HG03558 (cell line): ENCODE results near the gene CPTP.

Source experiments
- ATAC-seq: cut with Tn5 transposase; IDR thresholded peaks from one replicate; pipeline ENCODE4 v1.9.1; 2021; ENCODE audit warnings: moderate number of reproducible peaks; ENCODE audit not compliant: unreplicated experiment; ENCODE audit errors: extremely low read depth

Gene CPTP

GRCh38 chr1:1332774-1333480, 8.3 kb downstream of the CPTP start:
- ATAC-seq: no peak

GRCh38 chr1:1333551-1334241, 9.1 kb downstream of the CPTP start:
- ATAC-seq: no peak

- no peak for ATAC-seq
Observed at GRCh38 chr1:1334835-1335234, 10.2 kb downstream of the CPTP start.

GRCh38 chr1:1335283-1335682, 10.7 kb downstream of the CPTP start:
- no peak for ATAC-seq

GRCh38 chr1:1335792-1336248, 11.2 kb downstream of the CPTP start:
- no peak for ATAC-seq

GRCh38 chr1:1336446-1336845, 11.8 kb downstream of the CPTP start:
- no peak for ATAC-seq

- ATAC-seq: no peak
Observed at GRCh38 chr1:1336931-1337792, 12.6 kb downstream of the CPTP start.

GRCh38 chr1:1337793-1338147, 13.2 kb downstream of the CPTP start:
- ATAC-seq: no peak

- no peak for ATAC-seq
Observed at GRCh38 chr1:1338278-1338677, 13.7 kb downstream of the CPTP start.

GRCh38 chr1:1340185-1340584, 15.6 kb downstream of the CPTP start:
- ATAC-seq: no peak

- ATAC-seq: no peak
Observed at GRCh38 chr1:1340791-1341548, 16.4 kb downstream of the CPTP start.

- ATAC-seq: no peak
Observed at GRCh38 chr1:1341549-1342021, 17.0 kb downstream of the CPTP start.

- no peak for ATAC-seq
Observed at GRCh38 chr1:1342061-1342562, 17.5 kb downstream of the CPTP start.

- ATAC-seq: no peak
Observed at GRCh38 chr1:1342584-1343115, 18.0 kb downstream of the CPTP start.

GRCh38 chr1:1343811-1344421, 19.3 kb downstream of the CPTP start:
- ATAC-seq: no peak

GRCh38 chr1:1344655-1345361, 20.2 kb downstream of the CPTP start:
- no peak for ATAC-seq

- ATAC-seq: no peak
Observed at GRCh38 chr1:1345384-1345783, 20.8 kb downstream of the CPTP start.

GRCh38 chr1:1345860-1346500, 21.4 kb downstream of the CPTP start:
- no peak for ATAC-seq
